Stomach (tissue), 9 donors: ENCODE data around the gene GNG7. TPM values are rescaled to one million over a fixed set of nuclear protein-coding genes. Genes with fewer than 3 reads are reported as not detected.

Experiments used
- DNase-seq, 2 donors: peaks; one replicate each; pipeline versions ENCODE4 v3.0.0 to v3.0.0-alpha.2; 2013 to 2019
- H3K27ac ChIP-seq, 5 donors: fragments of 200-600 bp in 4 of 5; sonication (generic) in 4 of 5; one replicate each; pipeline ENCODE4 v1.5.1; 2013 to 2019; ENCODE audit warnings: mild to moderate bottlenecking in 1 of 5, moderate library complexity in 1 of 5
- H3K27me3 ChIP-seq, 3 donors: fragments of 200-600 bp; sonication (generic); one replicate each; pipeline ENCODE4 v1.5.1; 2017 to 2019; ENCODE audit warnings: mixed run types in 1 of 3
- H3K36me3 ChIP-seq, 4 donors: fragments of 200-600 bp; sonication (generic); 1 replicate in 3 of 4; 2 replicates in 1 of 4; pipeline ENCODE4 v1.5.1; 2016 to 2019
- H3K4me1 ChIP-seq, 4 donors: fragments of 200-600 bp; sonication (generic); one replicate each; pipeline ENCODE4 v1.5.1; 2016 to 2019
- H3K4me3 ChIP-seq, 4 donors: fragments of 200-600 bp; sonication (generic) in 3 of 4; one replicate each; pipeline ENCODE4 v1.5.1; 2016 to 2019; ENCODE audit warnings: mild to moderate bottlenecking in 1 of 4
- H3K9me3 ChIP-seq, 4 donors: fragments of 200-600 bp; sonication (generic); one replicate each; pipeline ENCODE4 v1.5.1; 2016 to 2019
- CTCF ChIP-seq, 7 experiments: fragments of 450-650 bp in 4 of 7; fragments of 200-600 bp in 3 of 7; sonication (generic) in 3 of 7; IDR thresholded peaks; one replicate each; pipeline ENCODE4 v1.5.1; 2016 to 2019; ENCODE audit warnings: antibody characterized with exemption in 7 of 7, control low read depth in 2 of 7, mild to moderate bottlenecking in 1 of 7
- EP300 ChIP-seq: sonication (generic); formaldehyde crosslinking; IDR thresholded peaks from one replicate; pipeline ENCODE4 v1.6.1; 2017; ENCODE audit warnings: antibody characterized with exemption
- POLR2A ChIP-seq, 4 donors: fragments of 450-650 bp; IDR thresholded peaks; one replicate each; pipeline ENCODE4 v1.6.1; 2016; ENCODE audit warnings: antibody characterized with exemption in 4 of 4, control low read depth in 2 of 4, mild to moderate bottlenecking in 1 of 4, moderate library complexity in 1 of 4
- POLR2AphosphoS5 ChIP-seq, 3 donors: sonication (generic); formaldehyde crosslinking; IDR thresholded peaks; one replicate each; pipeline ENCODE4 v1.6.1; 2016; ENCODE audit warnings: antibody characterized with exemption in 3 of 3
- WGBS, 5 donors: extraction: QIAGEN DNeasy Blood & Tissue Kit in 3 of 5; methylation state at CpG; one replicate each; pipeline versions ENCODE4 v1.1.5 to v1.1.7; 2013 to 2018; 5-methylcytosine and 5-hydroxymethylcytosine counted together
- intact Hi-C: fragments of 100-400 bp; cut with DNase I; formaldehyde crosslinking; loops from one replicate; pipeline ENCODE4 v1.15.1; 2023; ENCODE audit warnings: low total_unique reads
- polyA plus RNA-seq, 3 donors: library from polyadenylated mRNA; stranded (reverse); fragments of 200-250 nt; gene quantifications; one replicate each; pipeline ENCODE4 v1.2.3, GENCODE V29; 2013
- small RNA-seq, 4 donors: library from RNA; depleted of rRNA; stranded (forward); fragments of <200 nt; gene quantifications; one replicate each; pipeline ENCODE3, GENCODE V24; 2016
- total RNA-seq, 5 donors: library from RNA; depleted of rRNA; stranded (reverse); fragments of >200 nt; gene quantifications; one replicate each; pipeline versions ENCODE4 v1.1.0 to v1.2.3, GENCODE V29; 2014 to 2016
- donor health status: healthy with polysubstance abuse.
- donor health status: Bipolar disorder and iron deficiency.
- donor health status: healthy.

GNG7 gene
- total and polyA plus RNA-seq, 8 donors: 0.58 to 15.1 (median 4.3) TPM

GRCh38 chr19:2461751-2462634 lies 240.5 kb downstream of the GNG7 start:
- Histone ChIP-seq H3K9me3 (no peaks in the 10 kb centered on the region), H3K4me1 (peaks cover 17 to 30% (median 24%) of the 10 kb centered on the region in 4 donors), H3K27me3 (no peaks in the 10 kb centered on the region), H3K27ac (peak overlapping the region in 3 of 5 donors; percentile 41 to 72 (median 64)), H3K4me3 (peak overlapping the region; percentile 59 to 88 (median 71)), H3K36me3 (no peaks in the 10 kb centered on the region)
- DNase-seq: peak; percentile 34 to 81
- WGBS, 5 donors: 2 to 4% (median 3%) methylated on average over 43 to 62 of the region's 62 CpGs
- no peak for TF ChIP-seq POLR2A (IDR thresholded peaks at IDR 0.05)
- no peak for TF ChIP-seq POLR2AphosphoS5 (IDR thresholded peaks at IDR 0.05)
- TF ChIP-seq EP300: no peak
- TF ChIP-seq CTCF (IDR thresholded peaks at IDR 0.05): no peak
- intact Hi-C loops: no loop called here

Small RNAs within 50 kb of the gene (small RNA-seq; reads per million reads assigned to genes)
- gene MIR7850: 0 reads per million in 4 donors
- gene RN7SL121P: 0 reads per million in 4 donors
- 0 reads per million in 4 donors for gene RNU6-993P

Other genes with a start within 250 kb of the GNG7 start
- 10 to 100 TPM; 19.8 to 76.8 (median 29.0) TPM for gene LMNB2, start 245.7 kb downstream of the GNG7 start, total RNA-seq
- 10 to 100 TPM; 12.2 to 19.7 (median 13.6) TPM for gene LMNB2, start 245.7 kb downstream of the GNG7 start, polyA plus RNA-seq
- gene GADD45B, start 226.6 kb downstream of the GNG7 start, total RNA-seq: 100 to 1,000 TPM in 1 of 5 donors, 10 to 100 TPM in 4; 61.6 to 588 (median 91.0) TPM
- 10 to 100 TPM; 52.9 to 92.1 (median 53.8) TPM for gene GADD45B, start 226.6 kb downstream of the GNG7 start, polyA plus RNA-seq
- gene DIRAS1, start 18.7 kb upstream of the GNG7 start, total RNA-seq: 1 to 10 TPM in 2 of 5 donors, under 1 TPM in 2, not detected in 1; 0.73 to 2.9 (median 1.0) TPM
- 1 to 10 TPM; 2.1 to 8.4 (median 2.8) TPM for gene DIRAS1, start 18.7 kb upstream of the GNG7 start, polyA plus RNA-seq
- gene SLC39A3, start 37.3 kb upstream of the GNG7 start, total RNA-seq: 10 to 100 TPM in 2 of 5 donors, 1 to 10 TPM in 2, not detected in 1; 3.6 to 33.6 (median 16.4) TPM
- gene SLC39A3, start 37.3 kb upstream of the GNG7 start, polyA plus RNA-seq: 10 to 100 TPM in 2 of 3 donors, 1 to 10 TPM in 1; 7.3 to 26.7 (median 14.9) TPM
- 100 to 1,000 TPM in 1 of 5 donors, 10 to 100 TPM in 4; 18.5 to 173 (median 41.1) TPM for gene SGTA, start 80.6 kb upstream of the GNG7 start, total RNA-seq
- gene SGTA, start 80.6 kb upstream of the GNG7 start, polyA plus RNA-seq: 10 to 100 TPM; 46.1 to 64.8 (median 59.3) TPM
- gene THOP1, start 82.8 kb upstream of the GNG7 start, total RNA-seq: 100 to 1,000 TPM in 1 of 5 donors, 10 to 100 TPM in 4; 16.1 to 244 (median 50.8) TPM
- gene THOP1, start 82.8 kb upstream of the GNG7 start, polyA plus RNA-seq: 10 to 100 TPM; 16.2 to 47.9 (median 46.5) TPM
- gene ZNF554, start 117.2 kb upstream of the GNG7 start, total RNA-seq: 10 to 100 TPM in 2 of 5 donors, 1 to 10 TPM in 2, under 1 TPM in 1; 0.58 to 21.4 (median 7.5) TPM
- gene ZNF554, start 117.2 kb upstream of the GNG7 start, polyA plus RNA-seq: 1 to 10 TPM; 1.6 to 2.7 (median 2.2) TPM
- gene ZNF555, start 138.8 kb upstream of the GNG7 start, total RNA-seq: 10 to 100 TPM in 1 of 5 donors, 1 to 10 TPM in 3, under 1 TPM in 1; 0.58 to 11.2 (median 2.6) TPM
- 1 to 10 TPM; 1.2 to 2.4 (median 1.9) TPM for gene ZNF555, start 138.8 kb upstream of the GNG7 start, polyA plus RNA-seq
- gene ZNF556, start 164.6 kb upstream of the GNG7 start, total RNA-seq: under 1 TPM in 1 of 5 donors, not detected in 4; 0.58 TPM
- under 1 TPM in 2 of 3 donors, not detected in 1; 0.19 to 0.23 TPM for gene ZNF556, start 164.6 kb upstream of the GNG7 start, polyA plus RNA-seq
- 10 to 100 TPM in 4 of 5 donors, under 1 TPM in 1; 0.89 to 42.0 (median 16.5) TPM for gene ZNF57, start 198.2 kb upstream of the GNG7 start, total RNA-seq
- 10 to 100 TPM in 1 of 3 donors, 1 to 10 TPM in 2; 7.4 to 11.2 (median 9.5) TPM for gene ZNF57, start 198.2 kb upstream of the GNG7 start, polyA plus RNA-seq
- gene ZNF77, start 242.3 kb upstream of the GNG7 start, total RNA-seq: 10 to 100 TPM in 2 of 5 donors, 1 to 10 TPM in 2, under 1 TPM in 1; 0.29 to 65.3 (median 6.5) TPM
- gene ZNF77, start 242.3 kb upstream of the GNG7 start, polyA plus RNA-seq: 1 to 10 TPM; 2.0 to 2.4 (median 2.3) TPM